ENCODE results near the gene SETD1B.
"Not testable (repeated sequence)": the region's sequence is repeated elsewhere in the genome, so short reads cannot be mapped to it uniquely, and the experiment has no call there.

SETD1B gene

GRCh38 chr12:121803861-121804416 lies at the start of gene SETD1B:
Gene SETD1B, plus strand, starts transcription at chr12:121804009. Its CDS starts 729 bp downstream, at chr12:121804738.
- TF ChIP-seq CTCF (conservative IDR thresholded peaks at IDR 0.05; ENCODE audit: low read length): no peak
- DNase-seq (ENCODE audit: low read depth): peak; percentile 72

GRCh38 chr12:121754836-121755235 lies 49.0 kb upstream of the SETD1B start:
- no peak for TF ChIP-seq CTCF (conservative IDR thresholded peaks at IDR 0.05; ENCODE audit: low read length)
- no peak for DNase-seq (ENCODE audit: low read depth)

More at GRCh38 chr12:121803861-121804416, at the start of gene SETD1B:
- H3K4me3 ChIP-seq (ENCODE audit: low read length): peak within 1 kb of the TSS; percentile 75

GRCh38 chr12:121755591-121755990 lies 48.2 kb upstream of the SETD1B start:
- no peak for TF ChIP-seq CTCF (conservative IDR thresholded peaks at IDR 0.05; ENCODE audit: low read length)
- no peak overlapping the region for H3K4me3 ChIP-seq (ENCODE audit: low read length)
- no peak for DNase-seq (ENCODE audit: low read depth)

More at GRCh38 chr12:121754836-121755235, 49.0 kb upstream of the SETD1B start:
- no peak overlapping the region for H3K4me3 ChIP-seq (ENCODE audit: low read length)

GRCh38 chr12:121758536-121758935 lies 45.3 kb upstream of the SETD1B start:
- DNase-seq (ENCODE audit: low read depth); H3K4me3 ChIP-seq (ENCODE audit: low read length): not testable (repeated sequence)

- H3K4me3 ChIP-seq (ENCODE audit: low read length): no peak overlapping the region
- no peak for DNase-seq (ENCODE audit: low read depth)
- no peak for TF ChIP-seq CTCF (conservative IDR thresholded peaks at IDR 0.05; ENCODE audit: low read length)
Observed at GRCh38 chr12:121762269-121762668, 41.5 kb upstream of the SETD1B start.

- no peak for DNase-seq (ENCODE audit: low read depth)
- no peak overlapping the region for H3K4me3 ChIP-seq (ENCODE audit: low read length)
- no peak for TF ChIP-seq CTCF (conservative IDR thresholded peaks at IDR 0.05; ENCODE audit: low read length)
Observed at GRCh38 chr12:121764808-121765207, 39.0 kb upstream of the SETD1B start.

- no peak overlapping the region for H3K4me3 ChIP-seq (ENCODE audit: low read length)
- no peak for TF ChIP-seq CTCF (conservative IDR thresholded peaks at IDR 0.05; ENCODE audit: low read length)
- peak; percentile 79 for DNase-seq (ENCODE audit: low read depth)
Observed at GRCh38 chr12:121765573-121765972, 38.2 kb upstream of the SETD1B start.
